ENCODE data around the gene CSF1R. TPM values are rescaled to one million over a fixed set of nuclear protein-coding genes. Genes with fewer than 3 reads are reported as not detected.

CSF1R gene
- total and polyA plus RNA-seq, 2 donors (not counting 3 experiments of a cell fraction or from before 2014, with no cell fraction given) = not detected

GRCh38 chr5:150046031-150046430, 40.3 kb downstream of the CSF1R start:
- Histone ChIP-seq H4K20me1 (replicated peaks; ENCODE audit: control insufficient read depth, extremely low read depth, insufficient read depth, low read length) (no peaks in the 10 kb centered on the region), H3K4me3 (replicated peaks in 1 of 3; ENCODE audit: insufficient read depth in 1 of 3, low read depth in 1 of 3, low read length in 3 of 3) (no peak overlapping the region), H3K36me3 (ENCODE audit: control insufficient read depth in 2 of 2, extremely low read depth in 1 of 2, insufficient read depth in 2 of 2, low read length in 2 of 2) (peaks cover 22 to 55% of the 10 kb centered on the region in 2 experiments), H3K4me1 (ENCODE audit: control insufficient read depth, extremely low read depth, insufficient read depth, low read length) (peaks cover 35% of the 10 kb centered on the region), H3K9me1 (replicated peaks; ENCODE audit: control insufficient read depth, extremely low read depth, insufficient read depth, low read length) (no peaks in the 10 kb centered on the region), H2AFZ (ENCODE audit: low read depth, low read length) (no peak overlapping the region), H3K79me2 (ENCODE audit: control insufficient read depth, insufficient read depth, low read length) (no peaks in the 10 kb centered on the region), H3K9ac (replicated peaks; ENCODE audit: extremely low read depth, insufficient read depth, low read length) (no peak overlapping the region), H3K27me3 (ENCODE audit: control insufficient read depth in 2 of 2, insufficient read depth in 2 of 2, low read length in 2 of 2) (no peaks in the 10 kb centered on the region), H3K27ac (ENCODE audit: insufficient read depth, low read depth, low read length) (no peak overlapping the region), H3K9me3 (replicated peaks; ENCODE audit: control insufficient read depth, insufficient read depth, low read length) (no peaks in the 10 kb centered on the region), H3K4me2 (ENCODE audit: insufficient read depth, low read length) (no peak overlapping the region)
- DNase-seq (ENCODE audit: low read depth, low spot score) = no peak
- dilution Hi-C loops (cut with MboI; ENCODE audit: extremely low pct_ligation_motif_present, low sequenced_read_pairs) (no loop called here), intact Hi-C loops (cut with micrococcal nuclease) (no loop called here)
- no peak for FAIRE-seq
- TF ChIP-seq, protein P1, sequence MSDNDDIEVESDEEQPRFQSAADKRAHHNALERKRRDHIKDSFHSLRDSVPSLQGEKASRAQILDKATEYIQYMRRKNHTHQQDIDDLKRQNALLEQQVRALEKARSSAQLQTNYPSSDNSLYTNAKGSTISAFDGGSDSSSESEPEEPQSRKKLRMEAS (IDR thresholded peaks at IDR 0.05; ENCODE audit: insufficient read depth, insufficient read length) = no peak
- TF ChIP-seq CTCF (IDR thresholded peaks at IDR 0.05; ENCODE audit: extremely low read depth in 1 of 2, insufficient read depth in 1 of 2, low read depth in 1 of 2, low read length in 2 of 2) = no peak
- POLR2A ChIA-PET = no interaction called here
- no TSS peak for BruUV-seq (replicated peaks)
- CTCF ChIA-PET = no interaction called here

- H3K79me2 ChIP-seq (ENCODE audit: control insufficient read depth, insufficient read depth, low read length) = no peaks in the 10 kb centered on the region
Measured at GRCh38 chr5:150045549-150045948, 40.8 kb downstream of the CSF1R start.

More at GRCh38 chr5:150045549-150045948, 40.8 kb downstream of the CSF1R start:
- Histone ChIP-seq H3K9me1 (replicated peaks; ENCODE audit: control insufficient read depth, extremely low read depth, insufficient read depth, low read length) (no peaks in the 10 kb centered on the region), H3K9ac (replicated peaks; ENCODE audit: extremely low read depth, insufficient read depth, low read length) (no peak overlapping the region), H3K36me3 (ENCODE audit: control insufficient read depth in 2 of 2, extremely low read depth in 1 of 2, insufficient read depth in 2 of 2, low read length in 2 of 2) (peaks cover 23 to 57% of the 10 kb centered on the region in 2 experiments), H4K20me1 (replicated peaks; ENCODE audit: control insufficient read depth, extremely low read depth, insufficient read depth, low read length) (no peaks in the 10 kb centered on the region), H3K27me3 (ENCODE audit: control insufficient read depth in 2 of 2, insufficient read depth in 2 of 2, low read length in 2 of 2) (no peaks in the 10 kb centered on the region), H3K4me2 (ENCODE audit: insufficient read depth, low read length) (no peak overlapping the region), H3K4me3 (replicated peaks in 1 of 3; ENCODE audit: insufficient read depth in 1 of 3, low read depth in 1 of 3, low read length in 3 of 3) (no peak overlapping the region), H3K27ac (ENCODE audit: insufficient read depth, low read depth, low read length) (no peak overlapping the region), H2AFZ (ENCODE audit: low read depth, low read length) (no peak overlapping the region), H3K4me1 (ENCODE audit: control insufficient read depth, extremely low read depth, insufficient read depth, low read length) (peaks cover 30% of the 10 kb centered on the region), H3K9me3 (replicated peaks; ENCODE audit: control insufficient read depth, insufficient read depth, low read length) (no peaks in the 10 kb centered on the region)
- intact Hi-C loops (cut with micrococcal nuclease) (no loop called here), dilution Hi-C loops (cut with MboI; ENCODE audit: extremely low pct_ligation_motif_present, low sequenced_read_pairs) (no loop called here)
- no peak for FAIRE-seq
- ChIA-PET CTCF (interaction anchor here (0.9 kb wide), 1 partner anchor 43 kb away, joined by 3 read pairs; no protein-coding TSS in a partner anchor), POLR2A (no interaction called here)
- TF ChIP-seq, protein P1 (IDR thresholded peaks at IDR 0.05; ENCODE audit: insufficient read depth, insufficient read length) = no peak
- TF ChIP-seq POLR2A (IDR thresholded peaks at IDR 0.05; ENCODE audit: low read depth, low read length) = no peak
- TF ChIP-seq GATA2 (IDR thresholded peaks at IDR 0.05; ENCODE audit: insufficient read depth, insufficient read length, low read depth, low read length) = no peak
- TF ChIP-seq POLR2AphosphoS5 (IDR thresholded peaks at IDR 0.05; ENCODE audit: insufficient read depth, low read depth, low read length) = no peak
- TF ChIP-seq EZH2 (IDR thresholded peaks at IDR 0.05; ENCODE audit: borderline replicate concordance, low read depth, low read length, severe bottlenecking) = no peak
- TF ChIP-seq CTCF (IDR thresholded peaks at IDR 0.05; ENCODE audit: extremely low read depth in 1 of 2, insufficient read depth in 1 of 2, low read depth in 1 of 2, low read length in 2 of 2) = no peak
- TF ChIP-seq FOS (IDR thresholded peaks at IDR 0.05; ENCODE audit: borderline replicate concordance, insufficient read depth, low read length) = no peak
- no peak for DNase-seq (ENCODE audit: low read depth, low spot score)
- BruUV-seq (replicated peaks) = no TSS peak
